GM19438 (cell line): Measurements from ENCODE around the gene HIVEP3.

Experiments
- ATAC-seq: cut with Tn5 transposase; IDR thresholded peaks from one replicate; pipeline ENCODE4 v1.9.1; 2021; ENCODE audit warnings: low read depth; ENCODE audit not compliant: unreplicated experiment

The HIVEP3 gene

GRCh38 chr1:41610361-41610760 lies 308.4 kb downstream of the HIVEP3 start:
- no peak for ATAC-seq

- no peak for ATAC-seq
Observed at GRCh38 chr1:41609166-41609883, 309.4 kb downstream of the HIVEP3 start.

GRCh38 chr1:41608211-41608610 lies 310.5 kb downstream of the HIVEP3 start:
- no peak for ATAC-seq

- ATAC-seq, result no peak
Observed at GRCh38 chr1:41607808-41608207, 310.9 kb downstream of the HIVEP3 start.

GRCh38 chr1:41599912-41600311 lies 318.8 kb downstream of the HIVEP3 start:
- ATAC-seq, result no peak

GRCh38 chr1:41598325-41598724 lies 320.4 kb downstream of the HIVEP3 start:
- ATAC-seq, result no peak

- ATAC-seq, result no peak
Observed at GRCh38 chr1:41592451-41593125, 326.1 kb downstream of the HIVEP3 start.

- no peak for ATAC-seq
Observed at GRCh38 chr1:41591891-41592290, 326.8 kb downstream of the HIVEP3 start.

GRCh38 chr1:41590331-41590730 lies 328.4 kb downstream of the HIVEP3 start:
- ATAC-seq, result no peak

GRCh38 chr1:41589395-41589794 lies 329.3 kb downstream of the HIVEP3 start:
- no peak for ATAC-seq

GRCh38 chr1:41588334-41588875 lies 330.3 kb downstream of the HIVEP3 start:
- no peak for ATAC-seq

GRCh38 chr1:41587791-41588190 lies 330.9 kb downstream of the HIVEP3 start:
- ATAC-seq, result no peak

GRCh38 chr1:41586230-41586629 lies 332.5 kb downstream of the HIVEP3 start:
- no peak for ATAC-seq

- ATAC-seq, result no peak
Observed at GRCh38 chr1:41583658-41584547, 334.8 kb downstream of the HIVEP3 start.

GRCh38 chr1:41582851-41583657 lies 335.7 kb downstream of the HIVEP3 start:
- ATAC-seq, result no peak

- ATAC-seq, result no peak
Observed at GRCh38 chr1:41582351-41582750, 336.4 kb downstream of the HIVEP3 start.

- ATAC-seq, result no peak
Observed at GRCh38 chr1:41582004-41582325, 336.8 kb downstream of the HIVEP3 start.

- no peak for ATAC-seq
Observed at GRCh38 chr1:41581216-41582003, 337.3 kb downstream of the HIVEP3 start.

GRCh38 chr1:41580520-41581172 lies 338.1 kb downstream of the HIVEP3 start:
- no peak for ATAC-seq
